Muscle of leg (tissue), 11 donors: Measurements from ENCODE around the gene USP32. TPM values are rescaled to one million over a fixed set of nuclear protein-coding genes. Genes with fewer than 3 reads are reported as not detected.
A peak's percentile ranks its signal among the peaks of the same experiment; 100 is the strongest.
"Not testable (repeated sequence)": the region's sequence is repeated elsewhere in the genome, so short reads cannot be mapped to it uniquely, and the experiment has no call there.

ENCODE experiments used
- DNase-seq: peaks from one replicate; pipeline ENCODE4 v3.0.0; 2013
- H3K27ac ChIP-seq: one replicate; pipeline ENCODE4 v1.5.1; 2013; ENCODE audit warnings: mild to moderate bottlenecking, low read length, control low read depth
- H3K27me3 ChIP-seq: one replicate; pipeline ENCODE4 v1.6.1; 2013; ENCODE audit warnings: low read length; ENCODE audit not compliant: control insufficient read depth, insufficient read depth
- H3K36me3 ChIP-seq: one replicate; pipeline ENCODE4 v1.6.1; 2013; ENCODE audit warnings: low read length; ENCODE audit not compliant: control insufficient read depth, insufficient read depth
- H3K4me1 ChIP-seq: one replicate; pipeline ENCODE4 v1.6.1; 2013; ENCODE audit warnings: low read length; ENCODE audit not compliant: control insufficient read depth, insufficient read depth
- H3K4me3 ChIP-seq: one replicate; pipeline ENCODE4 v1.5.1; 2013; ENCODE audit warnings: low read length, control low read depth
- H3K9me3 ChIP-seq: replicated peaks from 2 replicates; pipeline ENCODE4 v1.6.1; 2013; ENCODE audit warnings: low read depth, low read length; ENCODE audit not compliant: control insufficient read depth
- WGBS: methylation state at CpG from one replicate; pipeline ENCODE4 v1.1.5; 2013; ENCODE audit warnings: missing lambda C conversion rate; ENCODE audit not compliant: insufficient coverage; 5-methylcytosine and 5-hydroxymethylcytosine counted together
- polyA plus RNA-seq, 8 donors: library from polyadenylated mRNA; unstranded; fragments of 120-200 nt; gene quantifications; one replicate each; pipeline versions ENCODE4 v1.2.1 to v1.2.3, GENCODE V29; 2013; ENCODE audit warnings: inconsistent platforms in 1 of 8, low replicate concordance in 1 of 8; ENCODE audit not compliant: insufficient read length in 8 of 8, insufficient read depth in 1 of 8
- total RNA-seq: library from RNA; stranded (reverse); fragments of 120-200 nt; gene quantifications from one replicate; pipeline ENCODE4 v1.2.4, GENCODE V29; 2013

The USP32 gene
- total and polyA plus RNA-seq, 9 donors: 16.7 to 26.9 (median 23.2) TPM

GRCh38 chr17:60390925-60391470 is 935 bp downstream of the USP32 start:
- 1% methylated on average over 11 of the region's 15 CpGs for WGBS
- DNase-seq: peak; percentile 57
- H3K4me3 ChIP-seq: peak overlapping the region; percentile 90
- no peaks in the 10 kb centered on the region for H3K27me3 ChIP-seq
- peaks cover 11% of the 10 kb centered on the region for H3K4me1 ChIP-seq
- H3K36me3 ChIP-seq: no peaks in the 10 kb centered on the region
- no peaks in the 10 kb centered on the region for H3K9me3 ChIP-seq
- peak overlapping the region; percentile 95 for H3K27ac ChIP-seq

DNA sequence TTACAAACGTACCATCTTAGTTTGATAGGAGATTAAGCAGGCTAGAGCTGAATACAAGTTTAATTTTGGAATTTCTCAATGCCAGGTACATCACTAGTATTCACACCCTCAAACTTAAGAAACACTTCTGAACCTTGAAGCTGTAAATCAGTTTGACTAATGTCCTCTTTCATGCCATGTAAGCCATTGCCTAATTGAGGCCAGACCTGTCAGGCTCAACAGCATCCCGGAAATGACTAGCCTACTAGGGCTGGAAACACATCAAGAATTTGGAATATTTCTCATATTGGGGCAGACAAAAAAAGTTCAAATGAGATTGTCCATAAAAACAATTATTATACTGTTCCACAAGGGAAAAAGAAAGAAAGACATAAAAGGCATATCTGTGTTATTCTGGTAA is 1.7 kb downstream of the USP32 start:
- WGBS: no CpG with 5 or more reads among the region's 2 CpGs
- Histone ChIP-seq H3K4me1 (peaks cover 11% of the 10 kb centered on the region), H3K27ac (peak overlapping the region; percentile 95), H3K4me3 (peak overlapping the region; percentile 90), H3K27me3 (no peaks in the 10 kb centered on the region), H3K9me3 (no peaks in the 10 kb centered on the region), H3K36me3 (no peaks in the 10 kb centered on the region)
- peak; percentile 17 for DNase-seq

DNA sequence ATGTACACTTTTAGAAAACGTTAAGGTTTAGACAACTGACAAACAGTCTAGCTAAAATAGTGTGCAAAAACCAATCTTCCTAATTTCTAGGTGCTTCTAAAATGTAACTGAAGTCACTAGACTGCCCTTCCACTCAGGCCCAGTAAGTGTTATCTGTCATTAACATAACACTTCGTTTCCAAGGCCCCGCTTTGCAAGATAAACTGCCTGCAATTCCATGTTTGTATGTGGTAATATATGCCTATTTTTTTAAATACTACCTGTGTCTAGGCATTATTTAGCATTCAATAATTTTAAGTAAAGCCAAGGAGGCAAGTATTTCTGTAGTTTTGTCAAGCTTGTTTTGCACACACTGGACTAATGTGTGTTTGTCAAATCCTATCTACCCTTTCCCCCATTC is 3.2 kb downstream of the USP32 start:
- no peaks in the 10 kb centered on the region for H3K27me3 ChIP-seq
- DNase-seq: no peak
- WGBS: no CpG with 5 or more reads among the region's 3 CpGs
- no peaks in the 10 kb centered on the region for H3K9me3 ChIP-seq
- H3K36me3 ChIP-seq: no peaks in the 10 kb centered on the region
- H3K27ac ChIP-seq: no peak overlapping the region
- H3K4me1 ChIP-seq: peaks cover 11% of the 10 kb centered on the region
- H3K4me3 ChIP-seq: no peak overlapping the region

GRCh38 chr17:60387666-60388065 is 4.3 kb downstream of the USP32 start:
- H3K9me3 ChIP-seq: no peaks in the 10 kb centered on the region
- H3K27me3 ChIP-seq: no peaks in the 10 kb centered on the region
- H3K4me3 ChIP-seq: no peak overlapping the region
- H3K36me3 ChIP-seq: no peaks in the 10 kb centered on the region
- no peak for DNase-seq
- no peak overlapping the region for H3K27ac ChIP-seq
- H3K4me1 ChIP-seq: peaks cover 6% of the 10 kb centered on the region
- no CpG with 5 or more reads among the region's 3 CpGs for WGBS

DNA sequence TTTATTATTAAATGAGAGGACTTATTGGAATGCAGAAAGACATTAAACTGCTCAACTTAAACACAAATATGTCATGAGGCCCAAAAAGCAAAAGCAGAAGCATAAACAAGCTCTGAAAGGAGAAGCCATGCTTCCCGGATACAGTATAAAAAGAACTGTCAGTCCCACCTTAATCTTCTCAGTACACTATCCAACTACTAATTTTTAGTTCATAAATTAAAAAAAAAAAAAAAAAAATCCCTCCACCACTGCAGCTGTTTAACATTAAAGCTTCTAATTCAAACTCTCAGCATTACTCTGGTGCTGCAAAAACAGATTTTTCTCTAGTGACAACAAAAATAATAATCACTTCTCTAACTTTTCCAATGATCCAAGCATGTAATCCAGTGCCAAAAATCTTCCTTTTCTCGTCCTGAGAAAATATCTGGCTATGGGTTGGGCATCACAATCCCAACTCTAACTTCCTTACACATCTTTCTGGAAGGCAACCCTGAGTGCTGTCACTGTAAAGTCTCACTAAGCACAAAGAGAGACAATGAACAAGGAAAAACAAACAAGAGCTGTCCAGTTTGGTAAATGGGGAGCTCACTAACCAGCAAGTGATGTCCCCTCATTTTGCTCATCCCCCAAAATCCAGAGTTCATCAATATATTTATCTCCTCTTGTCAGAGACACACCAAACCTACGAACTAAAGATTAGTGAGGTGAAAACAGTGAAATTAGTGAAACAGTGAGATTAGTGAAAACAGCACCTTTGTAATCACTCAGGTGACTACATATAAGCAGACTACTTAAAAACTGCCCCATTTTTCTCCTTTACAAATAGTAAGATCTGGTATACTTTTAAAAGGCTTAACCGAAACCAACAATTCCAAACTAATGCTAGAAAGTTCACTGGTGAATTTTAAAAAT is 5.5 kb downstream of the USP32 start:
- peaks cover 6% of the 10 kb centered on the region for H3K4me1 ChIP-seq
- H3K27ac ChIP-seq: peak overlapping the region; percentile 21
- H3K4me3 ChIP-seq: no peak overlapping the region
- peak; percentile 67 for DNase-seq
- H3K9me3 ChIP-seq: no peaks in the 10 kb centered on the region
- no peaks in the 10 kb centered on the region for H3K36me3 ChIP-seq
- H3K27me3 ChIP-seq: no peaks in the 10 kb centered on the region
- WGBS: 0% methylated on average over 1 of the region's 4 CpGs

DNA sequence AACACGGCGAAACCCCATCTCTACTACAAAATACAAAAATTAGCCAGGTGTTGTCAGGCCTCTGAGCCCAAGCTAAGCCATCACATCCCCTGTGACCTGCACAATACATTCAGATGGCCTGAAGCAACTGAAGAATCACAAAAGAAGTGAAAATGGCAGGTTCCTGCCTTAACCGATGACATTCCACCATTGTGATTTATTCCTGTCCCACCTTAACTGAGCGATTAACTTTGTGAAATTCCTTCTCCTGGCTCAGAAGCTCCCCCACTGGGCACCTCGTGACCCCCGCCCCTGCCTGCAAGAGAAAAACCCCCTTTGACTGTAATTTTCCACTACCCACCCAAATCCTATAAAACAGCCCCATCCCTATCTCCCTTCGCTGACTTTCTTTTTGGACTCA is 7.0 kb downstream of the USP32 start:
- H3K27ac ChIP-seq, H3K4me1 ChIP-seq, DNase-seq, H3K9me3 ChIP-seq, H3K36me3 ChIP-seq, H3K27me3 ChIP-seq, H3K4me3 ChIP-seq: not testable (repeated sequence)
- 78% methylated on average over 5 of the region's 7 CpGs for WGBS

- no peaks in the 10 kb centered on the region for H3K27me3 ChIP-seq
- no peaks in the 10 kb centered on the region for H3K36me3 ChIP-seq
- H3K9me3 ChIP-seq: no peaks in the 10 kb centered on the region
- DNase-seq: no peak
- WGBS: no CpG with 5 or more reads among the region's 3 CpGs
- no peak overlapping the region for H3K27ac ChIP-seq
- H3K4me3 ChIP-seq: no peak overlapping the region
- H3K4me1 ChIP-seq: no peaks in the 10 kb centered on the region
These were observed 8.6 kb downstream of the USP32 start for GRCh38 chr17:60383379-60383778.

DNA sequence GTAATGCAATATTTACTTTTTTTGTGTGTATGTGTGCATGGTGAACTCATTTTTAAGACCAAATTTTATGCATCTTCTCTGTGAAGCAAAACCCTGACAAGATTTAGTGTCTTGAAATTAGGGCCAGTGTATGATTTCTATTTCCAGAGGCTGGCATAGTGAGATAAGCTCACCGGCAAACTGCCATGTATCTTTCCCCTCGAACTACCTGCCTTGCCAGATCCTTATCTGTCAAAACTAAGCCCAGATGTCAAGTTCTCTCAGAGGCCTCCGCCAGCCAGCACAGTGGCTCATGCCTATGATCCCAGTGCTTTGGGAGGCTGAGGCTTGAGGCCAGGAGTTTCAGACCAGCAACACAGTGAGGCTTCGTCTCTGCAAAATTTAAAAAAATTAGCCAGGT is 10.0 kb downstream of the USP32 start:
- Histone ChIP-seq H3K4me3 (no peak overlapping the region), H3K36me3 (no peaks in the 10 kb centered on the region), H3K27ac (no peak overlapping the region), H3K9me3 (no peaks in the 10 kb centered on the region), H3K4me1 (no peaks in the 10 kb centered on the region), H3K27me3 (no peaks in the 10 kb centered on the region)
- WGBS: 89% methylated on average over 3 of the region's 4 CpGs
- no peak for DNase-seq

GRCh38 chr17:60379461-60379860 is 12.5 kb downstream of the USP32 start:
- not testable (repeated sequence) for DNase-seq, H3K9me3 ChIP-seq, H3K4me3 ChIP-seq, H3K4me1 ChIP-seq, H3K27me3 ChIP-seq, H3K36me3 ChIP-seq, H3K27ac ChIP-seq
- WGBS: no CpG with 5 or more reads among the region's 3 CpGs

- not testable (repeated sequence) for H3K9me3 ChIP-seq, H3K4me3 ChIP-seq, H3K27me3 ChIP-seq, DNase-seq, H3K36me3 ChIP-seq, H3K4me1 ChIP-seq, H3K27ac ChIP-seq
- no CpG with 5 or more reads among the region's 1 CpG for WGBS
These were observed 13.7 kb downstream of the USP32 start for GRCh38 chr17:60378187-60378586.
